ENCODE data around the gene ZGPAT.

The ZGPAT gene

GRCh38 chr20:63678667-63679465 lies 29.0 kb upstream of the ZGPAT start:
- no peak for DNase-seq

- no peak for DNase-seq
Observed at GRCh38 chr20:63679799-63680305, 28.0 kb upstream of the ZGPAT start.

- no peak for DNase-seq
Observed at GRCh38 chr20:63680427-63680826, 27.4 kb upstream of the ZGPAT start.

- DNase-seq, result no peak
Observed at GRCh38 chr20:63680857-63681608, 26.8 kb upstream of the ZGPAT start.

GRCh38 chr20:63681609-63682142 lies 26.2 kb upstream of the ZGPAT start:
- DNase-seq, result no peak

GRCh38 chr20:63682384-63683139 lies 25.3 kb upstream of the ZGPAT start:
- no peak for DNase-seq

GRCh38 chr20:63685269-63686026 lies 22.4 kb upstream of the ZGPAT start:
- DNase-seq, result no peak

GRCh38 chr20:63686094-63686491 lies 21.7 kb upstream of the ZGPAT start:
- no peak for DNase-seq

- DNase-seq, result no peak
Observed at GRCh38 chr20:63686492-63687321, 21.1 kb upstream of the ZGPAT start.

GRCh38 chr20:63687419-63688178 lies 20.2 kb upstream of the ZGPAT start:
- no peak for DNase-seq

- no peak for DNase-seq
Observed at GRCh38 chr20:63688228-63689045, 19.4 kb upstream of the ZGPAT start.

GRCh38 chr20:63689046-63690002 lies 18.5 kb upstream of the ZGPAT start:
- DNase-seq, result no peak

GRCh38 chr20:63690003-63690897 lies 17.6 kb upstream of the ZGPAT start:
- no peak for DNase-seq

- no peak for DNase-seq
Observed at GRCh38 chr20:63690898-63691710, 16.7 kb upstream of the ZGPAT start.

- DNase-seq, result no peak
Observed at GRCh38 chr20:63691711-63692435, 16.0 kb upstream of the ZGPAT start.

Data from NCI-H1092 (cell line).